T-helper 1 cell (primary cell): ENCODE measurements around the gene PLA2G4D.

ENCODE experiments used
- DNase-seq, 5 donors: peaks; one replicate each; pipeline ENCODE4 v3.0.0-alpha.2; 2012 to 2020

The PLA2G4D gene

DNA sequence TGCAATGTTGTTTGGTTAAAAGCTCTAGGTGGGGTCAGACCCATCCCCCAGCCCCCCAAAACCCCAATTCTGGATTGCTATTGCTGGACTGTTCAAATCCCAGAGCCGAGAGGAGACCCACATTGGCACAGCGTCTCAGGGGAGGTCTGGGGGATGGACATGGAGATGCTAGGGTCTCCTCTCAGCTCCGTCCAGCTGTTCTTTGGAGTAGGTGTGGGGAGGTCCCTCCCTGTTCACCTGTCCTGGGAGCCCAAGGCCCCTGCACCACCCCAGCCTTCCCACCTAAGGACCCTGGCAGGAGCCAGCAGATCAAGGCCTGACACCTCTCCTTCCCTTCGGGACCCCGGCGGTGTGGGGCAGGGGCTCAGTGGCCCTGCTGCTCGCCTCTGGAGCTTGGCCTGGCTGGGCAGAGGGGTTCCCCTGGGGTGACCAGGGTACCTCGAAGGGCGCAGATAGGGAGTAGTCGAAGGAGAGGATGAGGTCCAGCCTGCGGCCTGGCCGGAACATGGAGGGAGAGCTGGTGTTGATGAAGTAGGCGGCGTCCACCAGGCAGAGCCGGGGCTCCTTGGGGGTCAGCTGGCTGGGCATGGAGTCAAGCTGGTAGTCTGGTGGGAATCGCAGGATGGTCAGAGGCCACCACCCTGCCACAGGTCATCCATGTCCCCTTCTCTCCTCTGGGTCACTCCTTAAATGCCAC, 23.9 kb downstream of the PLA2G4D start:
- DNase-seq = no peak

DNA sequence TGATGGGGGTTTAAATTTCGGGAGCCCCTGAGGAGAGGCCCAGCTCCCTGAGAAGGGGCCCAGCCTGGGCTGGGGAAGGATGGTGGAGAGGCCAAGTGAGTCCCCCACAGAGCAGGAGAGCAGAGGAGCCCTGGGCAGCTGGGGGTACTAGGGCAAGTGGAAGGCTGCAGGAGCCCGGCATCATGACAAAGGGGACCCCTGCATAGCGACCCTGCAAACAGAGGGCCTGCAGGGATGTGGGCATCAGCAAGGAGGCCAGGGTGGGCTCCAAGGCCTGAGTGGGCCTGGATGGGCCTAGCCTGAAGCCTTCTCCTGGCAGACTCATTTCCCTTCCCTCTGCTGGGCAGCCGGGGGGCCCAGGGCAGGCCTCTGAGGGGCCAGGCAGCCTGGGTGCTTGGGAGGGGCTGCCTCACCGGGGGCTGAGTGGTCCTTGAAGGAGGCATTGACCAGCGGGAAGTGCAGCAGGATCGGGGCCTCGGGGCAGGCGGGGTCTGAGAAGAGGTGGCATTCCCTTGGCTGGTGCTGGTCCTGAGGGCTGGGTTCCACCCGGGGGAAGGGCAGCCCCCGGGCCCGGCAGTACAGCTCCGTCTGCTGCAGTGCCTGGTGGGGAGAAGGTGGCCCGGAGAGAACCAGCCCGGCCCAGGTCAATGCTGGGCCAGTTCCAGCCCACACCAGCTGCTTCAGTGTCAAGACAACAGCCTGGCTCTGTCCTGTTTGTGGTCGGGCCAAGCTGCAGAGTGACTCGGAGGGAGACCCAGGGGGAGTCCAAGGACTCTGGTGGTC, 24.7 kb downstream of the PLA2G4D start:
- no peak for DNase-seq

DNA sequence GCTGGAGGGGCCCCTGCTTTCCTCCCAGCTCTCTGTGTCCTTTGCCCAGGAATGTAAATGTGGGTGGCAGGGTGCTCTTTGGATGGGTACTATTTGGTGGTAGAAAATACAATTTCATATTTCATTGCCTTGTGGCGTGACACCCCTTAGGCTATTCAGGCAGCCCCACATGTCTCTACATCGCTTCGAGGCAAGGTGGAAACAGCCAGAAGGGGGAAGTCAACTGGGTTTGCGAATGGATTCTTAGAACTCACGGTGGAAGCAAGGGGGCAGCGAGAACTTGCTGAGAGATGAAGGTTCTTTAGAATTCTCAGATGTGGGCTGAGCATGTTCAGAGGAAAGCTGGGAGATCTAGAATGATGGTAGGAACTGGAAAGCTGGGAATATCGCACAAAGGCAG, 25.3 kb downstream of the PLA2G4D start:
- no peak for DNase-seq

DNA sequence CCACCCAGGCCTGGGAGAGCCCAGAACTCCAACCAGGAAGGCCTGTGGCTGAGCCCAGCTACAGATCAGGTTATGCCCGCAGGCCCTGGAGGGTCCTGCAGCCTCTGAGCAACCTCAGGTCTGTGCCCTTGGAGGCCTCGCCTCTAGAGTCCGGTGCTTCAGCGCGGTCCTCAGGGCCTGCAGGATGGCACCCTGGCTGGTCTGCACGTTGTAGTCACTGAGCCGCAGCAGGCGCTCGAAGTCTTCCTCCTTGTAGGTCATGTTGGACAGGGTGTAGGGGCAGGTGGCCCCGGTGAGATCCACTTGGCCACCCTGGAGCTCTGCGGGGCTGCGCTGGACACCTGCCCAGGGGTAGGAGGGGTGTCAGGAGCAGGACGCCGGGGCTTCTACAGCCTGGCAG, 25.8 kb downstream of the PLA2G4D start:
- DNase-seq = no peak

DNA sequence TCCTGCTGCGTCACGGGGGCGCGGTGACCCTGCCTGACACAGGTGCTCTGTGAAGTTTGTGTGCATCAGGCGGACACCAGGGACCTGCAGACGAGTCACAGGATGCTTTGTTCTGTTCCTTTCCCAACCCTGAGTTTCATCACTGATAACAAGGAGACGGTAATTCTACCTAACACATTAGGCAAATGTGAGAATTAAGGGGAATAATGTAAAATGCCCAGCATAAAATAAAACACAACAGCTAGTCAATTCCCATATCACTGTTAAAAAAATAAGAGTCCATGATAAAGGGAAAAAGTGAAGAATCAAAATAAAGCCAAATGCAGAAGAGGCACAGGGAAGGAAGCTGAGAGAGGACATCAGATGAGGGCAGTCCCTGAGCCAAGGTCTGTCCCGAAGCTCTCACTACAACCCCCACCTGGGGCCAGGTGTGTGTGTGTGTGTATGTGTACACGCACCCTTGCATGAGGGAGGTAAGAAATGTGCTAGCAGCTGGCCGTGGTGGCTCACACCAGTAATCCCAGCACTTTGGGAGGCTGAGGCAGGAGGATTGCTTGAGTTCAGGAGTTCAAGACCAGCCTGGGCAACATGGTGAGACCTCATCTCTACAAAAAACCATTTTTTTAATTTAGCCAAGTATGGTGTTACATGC, 27.5 kb downstream of the PLA2G4D start:
- DNase-seq = no peak

DNA sequence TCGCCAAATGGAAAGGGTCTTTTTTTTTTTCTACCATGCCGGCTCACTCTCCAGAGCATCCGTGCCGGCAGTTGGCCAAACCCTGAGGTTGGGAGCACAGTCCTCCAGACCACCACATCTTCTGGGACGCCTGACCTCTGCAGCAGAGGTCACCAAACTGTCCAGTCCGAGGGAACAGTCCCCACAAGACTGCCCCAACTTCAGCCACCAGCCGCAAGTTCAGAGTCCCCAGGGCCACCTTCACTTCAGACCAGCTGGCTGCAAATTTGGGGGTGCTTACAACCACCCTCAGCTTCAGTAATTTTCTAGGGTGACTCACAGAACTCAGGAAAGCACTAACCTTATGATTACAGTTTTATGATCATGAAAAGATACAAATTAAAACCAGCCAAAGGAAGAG, 28.9 kb downstream of the PLA2G4D start:
- no peak for DNase-seq

DNA sequence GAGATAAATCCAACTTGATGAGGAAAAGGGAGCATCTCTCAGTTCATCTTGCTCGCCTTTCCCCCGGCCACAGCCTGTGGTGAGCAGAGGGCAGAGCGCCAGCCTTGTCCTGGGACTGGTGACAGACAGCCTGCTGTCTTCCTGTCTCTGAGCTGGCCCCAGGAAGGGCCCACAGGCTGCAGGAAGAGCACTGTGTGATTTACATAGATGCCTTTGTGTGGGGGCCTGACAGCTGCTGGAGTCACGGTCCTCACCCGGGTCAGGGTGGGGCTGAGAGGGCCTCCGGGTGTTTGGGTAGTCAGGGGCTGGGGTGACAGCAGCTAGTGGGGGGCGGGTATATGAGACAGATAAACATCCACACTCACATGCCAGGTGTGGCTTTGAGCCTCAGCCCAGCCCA, 29.3 kb downstream of the PLA2G4D start:
- DNase-seq = no peak

DNA sequence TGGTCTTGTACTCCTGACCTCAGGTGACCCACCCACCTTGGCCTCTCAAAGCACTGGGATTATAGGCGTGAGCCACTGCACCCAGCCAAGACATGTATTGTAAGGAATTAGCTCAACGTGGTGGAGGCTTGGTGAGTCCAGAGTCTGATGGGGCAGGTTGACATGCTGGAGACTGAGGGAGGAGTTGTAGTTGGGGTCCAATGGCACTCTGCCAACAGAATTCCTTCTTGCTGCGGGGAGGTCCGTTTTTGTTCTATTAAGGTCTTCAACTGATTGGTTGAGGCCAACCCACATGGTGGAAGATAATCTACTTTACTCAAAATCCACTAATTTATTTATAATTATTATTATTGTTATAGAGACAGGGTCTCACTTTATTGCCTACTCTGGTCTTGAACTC, 30.1 kb downstream of the PLA2G4D start:
- DNase-seq = no peak

DNA sequence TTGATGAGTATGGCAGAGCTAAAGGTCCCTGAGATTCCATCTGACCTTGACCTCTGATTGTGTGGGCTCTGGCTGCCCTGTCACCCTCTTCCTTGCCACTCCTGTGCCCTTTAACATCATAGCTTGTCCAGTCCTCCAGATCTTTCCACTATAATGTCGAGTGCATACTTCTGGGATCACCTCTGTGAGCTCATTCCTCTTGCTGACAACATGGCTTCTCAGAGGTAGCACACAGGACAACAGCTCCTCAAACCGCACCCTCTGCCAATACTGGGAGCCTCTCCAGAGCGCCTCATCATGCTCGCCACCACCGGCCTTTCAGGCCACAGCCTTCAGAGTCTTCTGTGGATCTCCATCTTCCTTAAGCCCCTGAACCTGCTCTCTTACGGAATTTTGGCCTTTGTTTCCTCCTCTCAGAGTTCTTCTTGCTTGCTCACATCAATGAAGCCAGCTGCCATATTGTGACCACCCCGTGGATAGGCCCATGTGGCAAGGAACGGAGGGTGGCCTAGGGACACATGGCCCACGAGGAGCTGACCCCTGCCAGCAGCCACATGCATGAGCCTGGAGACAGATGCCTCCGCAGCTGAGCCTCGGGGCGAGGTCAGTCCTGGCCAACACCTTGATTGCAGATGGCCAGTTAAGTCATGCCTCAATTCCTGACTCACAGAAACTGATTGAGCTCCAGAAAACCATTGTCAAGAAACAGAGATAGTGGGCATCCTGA, 31.1 kb downstream of the PLA2G4D start:
- no peak for DNase-seq

DNA sequence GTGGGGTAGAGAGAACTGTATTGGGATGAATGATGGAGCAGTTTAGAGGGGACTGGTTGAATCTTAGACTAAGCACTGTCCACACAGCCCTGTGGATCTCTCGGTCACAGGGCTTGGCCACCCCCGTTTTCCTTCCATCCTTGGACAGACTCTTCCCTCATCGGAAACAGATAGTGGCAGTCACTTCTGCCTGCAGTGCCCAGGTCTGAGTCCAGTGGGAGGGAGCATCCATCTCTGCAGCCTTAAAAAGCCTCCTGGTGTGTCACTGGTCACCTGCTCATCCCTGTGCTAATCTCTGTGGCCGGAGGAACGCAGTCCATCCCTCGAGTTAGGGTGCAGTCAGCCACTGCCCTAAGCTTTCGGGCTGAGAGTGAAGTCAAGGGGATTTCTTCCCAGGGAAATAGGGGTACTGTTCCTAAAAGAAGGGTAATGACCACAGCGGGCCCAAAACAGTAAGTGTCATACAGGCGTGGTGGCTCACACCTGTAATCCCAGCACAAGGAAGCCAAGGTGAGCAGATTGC, 32.0 kb downstream of the PLA2G4D start:
- DNase-seq = no peak

DNA sequence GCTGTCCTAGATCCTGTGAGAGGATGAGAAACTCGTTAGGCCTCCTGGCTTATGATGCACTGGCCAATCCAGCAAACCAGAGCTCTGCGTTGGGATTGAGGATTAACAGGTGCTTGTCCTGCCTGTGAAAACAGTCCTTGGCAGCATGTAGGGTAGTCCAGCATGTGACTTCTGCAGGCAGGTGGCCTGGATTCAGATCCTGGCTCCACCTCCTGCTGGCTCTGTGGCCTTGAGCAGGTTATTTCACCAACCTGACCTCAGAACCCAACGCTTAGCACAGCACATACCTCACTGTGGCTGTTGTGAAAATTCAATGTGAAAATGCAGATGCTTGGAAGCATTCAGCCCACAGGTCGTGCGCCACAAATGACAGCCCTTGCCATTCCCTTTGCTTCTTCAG, 33.6 kb downstream of the PLA2G4D start:
- DNase-seq = no peak

DNA sequence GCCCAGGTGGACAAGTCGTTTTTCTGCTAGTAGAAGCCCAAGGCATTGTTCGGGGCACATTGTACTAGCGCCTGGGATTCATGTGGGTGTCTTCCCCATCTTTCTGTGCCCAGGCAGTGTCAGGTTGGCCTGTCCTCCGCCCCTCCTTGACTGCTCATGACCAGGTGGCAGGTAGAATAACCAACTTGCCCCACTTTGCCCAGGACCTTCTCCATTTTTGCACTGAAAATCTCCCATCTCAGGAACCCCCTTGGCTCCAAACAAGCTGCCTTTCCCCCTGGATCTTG, 33.9 kb downstream of the PLA2G4D start:
- DNase-seq = no peak

DNA sequence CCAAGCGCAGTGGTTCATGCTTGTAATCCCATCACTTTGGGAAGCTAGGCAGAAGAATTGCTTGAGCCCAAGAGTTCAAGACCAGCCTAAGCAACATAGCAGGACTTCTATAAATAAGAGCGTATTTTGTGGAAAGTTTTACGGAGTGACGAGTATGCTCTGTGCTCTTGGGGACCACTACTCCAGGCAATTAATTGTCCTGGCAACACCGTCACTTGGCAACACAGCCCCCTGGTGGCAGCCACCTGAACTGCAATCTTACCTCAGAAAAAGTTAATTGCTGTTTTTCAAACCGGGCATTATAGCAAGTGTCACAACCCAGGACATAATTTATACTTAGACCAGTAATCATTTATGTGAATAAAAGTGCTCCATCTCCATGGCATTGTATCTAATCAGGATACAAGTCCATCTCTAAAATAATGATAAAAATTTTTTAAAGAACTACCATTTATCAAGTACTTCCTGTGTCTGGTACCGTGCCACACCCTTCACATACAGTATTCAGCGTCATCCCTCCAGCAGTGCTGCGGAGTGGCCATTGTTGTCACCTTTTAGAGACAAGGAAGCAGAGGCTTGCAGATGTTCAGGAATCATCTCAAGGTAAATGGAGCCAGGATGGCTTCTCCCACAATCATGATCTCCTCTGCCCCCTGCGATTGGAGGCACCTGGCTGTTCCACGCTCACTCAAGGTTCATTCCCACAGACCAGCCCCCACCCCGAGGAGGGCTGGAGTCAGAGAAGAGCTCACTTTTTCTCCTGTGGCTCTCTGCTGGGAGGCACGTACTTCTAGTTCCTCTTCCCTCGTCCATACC, 34.5 kb downstream of the PLA2G4D start:
- DNase-seq = peak in 4 of 5 donors; percentile 47 to 69 (median 52)

DNA sequence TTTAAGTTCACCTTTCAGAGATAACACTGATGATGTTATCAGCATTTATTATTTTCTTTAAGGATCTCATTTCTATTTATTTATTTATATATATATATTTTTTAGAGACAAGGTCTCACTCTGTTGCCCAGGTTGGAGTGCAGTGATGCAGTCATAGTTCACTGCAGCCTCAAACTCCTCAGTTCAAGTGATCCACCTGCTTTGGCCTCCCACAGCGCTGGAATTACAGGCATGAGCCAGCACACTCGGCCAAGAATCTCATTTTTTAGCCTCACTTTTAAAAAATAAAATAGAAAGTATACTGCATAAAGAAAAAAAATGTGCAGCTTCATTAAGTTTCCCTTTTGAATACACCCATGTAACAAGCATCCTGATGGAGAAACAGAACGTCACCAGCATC, 35.6 kb downstream of the PLA2G4D start:
- DNase-seq = no peak

DNA sequence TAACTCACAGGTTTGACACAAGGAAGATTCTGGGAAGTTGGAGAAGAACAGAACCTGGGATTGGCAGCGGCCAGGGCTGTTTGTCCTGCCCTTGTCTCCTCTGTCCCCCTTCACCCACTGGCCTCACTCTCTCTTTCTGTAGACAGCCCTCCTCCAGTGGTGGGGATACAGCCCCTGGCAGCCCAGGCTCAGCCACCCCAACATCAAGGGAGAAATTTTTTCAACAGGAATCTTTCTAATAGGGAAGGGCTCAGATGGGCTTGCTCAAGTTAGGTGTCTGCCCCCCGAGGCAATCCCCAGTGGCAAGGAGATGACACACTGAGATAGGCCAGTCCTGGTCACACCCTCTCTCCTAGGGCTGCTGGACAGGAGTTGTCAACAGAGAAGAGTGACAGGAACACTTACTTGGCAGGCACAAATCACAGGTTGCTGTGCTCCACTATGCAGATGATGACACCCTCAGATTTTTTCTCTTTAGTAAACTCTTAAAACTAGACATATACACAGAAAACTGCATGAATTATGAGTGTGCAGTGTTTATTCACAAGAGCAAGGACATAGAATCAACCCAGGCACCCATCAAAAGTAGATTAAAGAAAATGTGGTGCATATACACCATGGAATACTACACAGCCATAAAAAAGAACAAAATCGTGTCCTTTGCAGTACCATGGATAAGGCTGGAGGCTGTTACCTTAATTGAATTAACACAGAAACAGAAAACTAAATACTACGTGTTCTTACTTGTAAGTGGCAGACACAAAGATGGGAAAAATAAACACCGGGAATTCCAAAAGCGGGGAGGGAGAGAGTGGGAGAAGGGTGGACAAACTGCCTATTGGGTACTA, 36.3 kb downstream of the PLA2G4D start:
- DNase-seq = no peak

DNA sequence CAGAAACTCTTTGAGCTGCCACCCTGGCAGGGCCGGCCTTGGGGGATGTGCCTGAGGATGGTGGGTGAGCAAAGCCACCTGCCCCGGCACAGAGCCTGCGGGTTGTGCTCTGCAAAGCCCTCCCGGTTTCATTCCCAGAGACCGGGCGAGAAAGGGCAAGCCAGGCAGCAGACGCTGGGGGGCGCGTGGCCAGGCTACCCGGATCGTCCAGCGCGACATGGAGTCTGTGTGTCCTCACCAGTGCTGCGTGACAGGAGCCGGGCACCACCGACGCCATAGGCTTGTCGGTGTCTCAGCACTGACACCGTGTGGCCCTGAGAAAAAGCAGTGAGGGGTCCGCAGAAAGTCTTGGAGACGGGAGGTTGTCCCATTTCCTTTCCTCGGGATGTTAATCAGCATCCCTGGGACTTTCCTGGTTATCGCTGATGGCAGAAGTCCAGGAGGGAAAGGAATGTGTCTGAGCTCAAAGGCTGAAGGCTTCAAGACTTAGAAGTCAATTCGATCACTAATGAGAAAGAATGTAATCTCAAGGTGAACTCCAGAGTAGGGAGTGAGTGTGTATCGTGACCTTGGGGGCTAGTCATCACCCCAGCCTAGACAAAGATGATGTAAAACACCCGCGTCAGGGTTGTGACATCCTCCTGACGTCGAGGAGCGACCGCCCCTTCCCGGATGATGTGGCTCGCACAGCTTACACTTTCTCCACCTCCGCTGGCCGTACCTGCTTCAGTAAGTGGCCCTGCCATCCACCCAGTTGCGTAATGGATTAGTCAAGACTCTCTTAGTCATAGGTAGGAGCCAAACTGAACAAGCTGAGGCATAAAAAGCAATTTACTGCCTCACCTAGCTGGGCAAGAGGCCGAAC, 37.2 kb downstream of the PLA2G4D start:
- DNase-seq = peak in 4 of 5 donors; percentile 31 to 60 (median 38)

DNA sequence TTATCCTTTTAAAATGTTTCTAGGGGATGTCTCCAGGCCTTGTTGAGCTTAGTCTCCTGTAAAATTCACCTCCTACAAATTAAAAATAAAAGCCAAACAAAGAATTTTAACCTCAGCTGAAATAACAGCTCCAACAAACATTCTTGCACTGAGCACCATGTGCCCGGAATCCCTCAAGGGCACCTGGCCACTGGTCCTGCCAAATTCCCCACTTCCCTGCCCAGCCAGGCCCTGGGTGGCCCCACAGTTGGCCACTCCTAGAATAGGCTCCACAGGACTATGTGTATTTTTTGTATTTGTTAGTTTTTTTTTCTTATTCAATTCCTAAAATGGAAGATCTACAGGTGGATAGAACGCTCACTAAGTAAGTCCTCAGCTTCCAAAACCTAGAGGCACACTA, 40.4 kb downstream of the PLA2G4D start:
- no peak for DNase-seq

DNA sequence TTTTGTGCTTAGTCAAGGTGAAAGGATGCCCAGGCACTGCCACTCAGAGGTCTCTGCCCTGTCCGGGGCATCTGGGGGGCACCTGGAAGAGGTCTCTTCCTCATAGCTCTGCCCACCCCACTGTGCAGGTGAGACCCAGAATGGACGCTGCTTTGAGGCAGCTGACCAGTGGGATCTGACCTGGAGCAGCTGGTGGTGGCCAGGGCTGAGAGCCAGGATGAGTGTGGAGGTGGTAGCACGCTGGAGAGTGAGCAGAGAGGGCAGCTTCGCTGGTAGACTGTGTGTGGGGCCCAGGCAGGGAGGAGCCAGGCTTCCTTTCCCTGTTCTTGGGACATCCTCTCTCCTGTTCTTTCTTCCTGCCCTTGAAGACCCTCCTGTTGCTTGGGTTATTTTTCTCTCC, 41.4 kb downstream of the PLA2G4D start:
- DNase-seq = no peak

DNA sequence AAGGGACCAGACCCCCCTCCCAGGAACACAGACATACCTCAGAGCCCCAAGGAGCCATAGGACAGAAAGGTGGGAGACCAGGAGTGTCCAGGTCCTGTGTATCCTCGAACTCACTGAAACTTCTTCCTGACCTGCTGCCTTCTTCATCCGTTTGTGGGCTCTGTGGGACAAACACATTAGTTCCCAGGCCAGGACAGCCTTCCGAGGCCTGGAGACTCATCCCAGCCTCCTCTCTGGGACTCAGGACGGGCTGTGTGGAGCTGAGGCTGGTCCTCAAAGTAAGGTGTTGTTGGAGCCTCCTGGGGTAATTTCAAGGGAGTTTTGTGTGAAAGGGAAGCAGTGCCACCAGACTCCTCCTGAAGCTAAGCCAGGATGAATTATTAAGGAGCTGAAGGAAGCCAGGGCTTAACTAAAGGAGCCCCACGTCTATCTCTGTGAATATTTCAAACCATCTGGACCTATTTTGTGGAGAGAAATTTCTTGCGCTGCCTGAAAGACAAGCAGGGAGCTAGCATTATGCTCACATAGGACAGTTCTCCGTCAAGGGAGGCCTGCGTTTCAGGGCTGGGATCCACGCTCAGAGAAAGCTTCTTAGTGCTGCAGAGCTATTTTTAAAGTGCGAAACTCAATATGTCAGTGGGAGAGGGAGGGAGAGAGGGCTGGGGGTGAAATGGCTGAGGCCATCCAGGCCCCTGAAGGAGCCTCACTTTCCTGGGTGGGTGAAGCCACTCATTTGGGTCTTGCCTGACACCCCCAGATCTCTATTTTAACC, 43.7 kb downstream of the PLA2G4D start:
- DNase-seq = no peak

DNA sequence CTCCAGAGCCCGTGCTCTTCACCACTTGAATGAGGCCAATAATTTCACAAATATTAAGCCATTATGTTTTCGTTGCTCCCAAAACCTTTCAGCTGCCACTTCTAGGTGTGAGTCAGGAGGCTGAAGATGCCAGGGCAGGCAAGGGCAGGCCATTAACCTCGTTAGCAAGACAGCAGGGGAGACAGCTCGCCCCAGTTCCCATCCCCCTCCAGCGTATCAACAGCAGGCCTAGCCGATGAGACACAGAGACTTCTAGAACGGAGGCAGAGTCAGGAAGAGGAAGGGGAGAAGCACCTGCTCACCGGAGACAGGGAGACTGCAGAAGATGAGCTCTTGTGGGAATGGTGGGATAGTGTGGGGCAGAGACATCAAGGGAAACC, 45.6 kb downstream of the PLA2G4D start:
- no peak for DNase-seq
